K562 (cell line): ENCODE measurements around the gene SCTR. TPM values are rescaled to one million over a fixed set of nuclear protein-coding genes. Genes with fewer than 3 reads are reported as not detected.

ENCODE experiments used
- CREM ChIP-seq: IDR thresholded peaks from 2 replicates; pipeline ENCODE4 v1.6.1; 2014; ENCODE audit warnings: antibody characterized with exemption, low read depth
- HNRNPH1 ChIP-seq: fragments of 200-400 bp; formaldehyde crosslinking; optimal IDR thresholded peaks from 2 replicates; pipeline ENCODE3; 2017; ENCODE audit warnings: low read depth, mild to moderate bottlenecking, low read length, moderate library complexity
- KLF16 ChIP-seq: IDR thresholded peaks from 2 replicates; pipeline ENCODE4 v1.6.1; 2016; ENCODE audit warnings: antibody characterized with exemption
- MCM2 ChIP-seq: fragments of 450-650 bp; IDR thresholded peaks from 2 replicates; pipeline ENCODE4 v1.6.1; 2017; ENCODE audit warnings: low read depth, mild to moderate bottlenecking
- MYC ChIP-seq, 2 experiments: fragments of 250-450 bp in 1 of 2; sonication (Bioruptor Pico) in 1 of 2; IDR thresholded peaks; 2 replicates each; pipeline versions ENCODE4 v1.5.1 to v1.6.1; 2012 to 2021; ENCODE audit warnings: low read depth in 2 of 2, borderline replicate concordance in 1 of 2, improper control_type of control experiment in 1 of 2, low read length in 1 of 2, mild to moderate bottlenecking in 1 of 2, moderate library complexity in 1 of 2
- STAT5B ChIP-seq: fragments of 250-450 bp; sonication (Bioruptor Pico); IDR thresholded peaks from 2 replicates; pipeline ENCODE4 v1.8.0; 2021; ENCODE audit warnings: mild to moderate bottlenecking, inconsistent platforms
- XRCC5 ChIP-seq: fragments of 200-400 bp; formaldehyde crosslinking; IDR thresholded peaks from 2 replicates; pipeline ENCODE4 v1.6.1; 2017; ENCODE audit warnings: low read depth, mild to moderate bottlenecking, low read length
- ZNF133 ChIP-seq: fragments of 250-450 bp; sonication (Bioruptor Pico); IDR thresholded peaks from 2 replicates; pipeline ENCODE4 v1.4.0; 2020; ENCODE audit warnings: mild to moderate bottlenecking
- ZNF174 ChIP-seq: fragments of 250-450 bp; sonication (Bioruptor Pico); IDR thresholded peaks from 2 replicates; pipeline ENCODE4 v1.4.0; 2020; ENCODE audit warnings: mild to moderate bottlenecking
- ZNF592 ChIP-seq: fragments of 450-650 bp; IDR thresholded peaks from 2 replicates; pipeline ENCODE4 v1.6.1; 2017; ENCODE audit warnings: antibody characterized with exemption, mild to moderate bottlenecking
- polyA plus RNA-seq, 8 experiments: library from polyadenylated mRNA; depleted of rRNA in 4 of 8; stranded (reverse) in 5 of 8; unstranded in 3 of 8; fragments of >200 nt; fragmentation: Nextera tagmentation in 2 of 8; fragmentation: Illumina TruSeq in 1 of 8; extraction: Ambion mirVana in 2 of 8; extraction: Trizol in 1 of 8; gene quantifications; 2 replicates each; pipeline versions ENCODE4 v1.2.1 to v1.2.3, GENCODE V29; 2011 to 2014; ENCODE audit warnings: inconsistent platforms in 1 of 8, missing spikeins in 1 of 8
- total RNA-seq, 7 experiments: library from RNA; depleted of rRNA in 6 of 7; stranded (reverse); fragments of >200 nt in 6 of 7; fragmentation: Illumina TruSeq in 2 of 7; extraction: Trizol in 2 of 7; gene quantifications; 2 replicates each; pipeline versions ENCODE4 v1.2.1 to v1.2.3, GENCODE V29; 2011 to 2021; ENCODE audit warnings: low replicate concordance in 1 of 7
- TF ChIP-seq, protein P1 (sequence below): fragments of 200-600 bp; sonication (generic); IDR thresholded peaks from one replicate; pipeline ENCODE4 v1.6.1; 2012; ENCODE audit warnings: mild to moderate bottlenecking, low read depth, low read length, inconsistent platforms
- TF ChIP-seq, protein P2 (sequence below): sonication (generic); formaldehyde crosslinking; IDR thresholded peaks from 2 replicates; pipeline ENCODE4 v1.8.1; 2022; ENCODE audit warnings: missing genetic modification reagents

The SCTR gene
- total and polyA plus RNA-seq, 9 of the 15 experiments (the other 6 are each of a cell fraction or from before 2014, with no cell fraction given): not detected

DNA sequence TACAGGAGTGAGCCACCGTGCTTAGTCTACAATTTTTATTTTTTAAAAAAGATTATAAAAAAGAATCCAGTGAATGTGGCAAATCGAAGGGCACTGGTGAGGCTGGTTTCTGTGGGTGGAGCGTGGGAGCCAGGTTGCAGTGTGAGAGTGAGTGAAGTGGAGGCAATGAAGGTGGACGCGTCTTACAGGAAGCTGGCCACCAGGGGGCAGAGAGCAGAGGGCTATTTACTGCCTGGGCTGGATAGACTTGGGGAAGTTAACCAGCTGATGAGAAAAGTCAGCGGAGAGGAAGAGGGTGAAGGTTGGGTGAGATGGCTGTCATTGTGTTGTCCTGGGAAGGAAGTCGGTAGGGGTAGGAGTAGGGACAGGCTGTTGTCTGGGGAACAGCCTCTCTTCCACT, 6.8 kb downstream of the SCTR start (continued):
- TF ChIP-seq STAT5B (CRISPR knock-in tag) (no peak), KLF16 (0 out of 2 replicates have a peak, but pooled peaks have one; percentile 15), MYC (IDR thresholded peaks at IDR 0.05; ENCODE audit: low read depth, low read length) (0 out of 2 replicates have a peak, but pooled peaks have one; percentile 24), MYC (CRISPR knock-in tag; IDR thresholded peaks at IDR 0.05; ENCODE audit: borderline replicate concordance, low read depth) (no peak), ZNF592 (no peak), CREM (peak; percentile 63; the same call in 1 of the 2 replicates), ZNF133 (CRISPR knock-in tag) (no peak), MCM2 (no peak), HNRNPH1 (no peak), XRCC5 (peak; percentile 68; the same call in 1 of the 2 replicates), ZNF174 (CRISPR knock-in tag) (no peak)
- TF ChIP-seq, protein P1, sequence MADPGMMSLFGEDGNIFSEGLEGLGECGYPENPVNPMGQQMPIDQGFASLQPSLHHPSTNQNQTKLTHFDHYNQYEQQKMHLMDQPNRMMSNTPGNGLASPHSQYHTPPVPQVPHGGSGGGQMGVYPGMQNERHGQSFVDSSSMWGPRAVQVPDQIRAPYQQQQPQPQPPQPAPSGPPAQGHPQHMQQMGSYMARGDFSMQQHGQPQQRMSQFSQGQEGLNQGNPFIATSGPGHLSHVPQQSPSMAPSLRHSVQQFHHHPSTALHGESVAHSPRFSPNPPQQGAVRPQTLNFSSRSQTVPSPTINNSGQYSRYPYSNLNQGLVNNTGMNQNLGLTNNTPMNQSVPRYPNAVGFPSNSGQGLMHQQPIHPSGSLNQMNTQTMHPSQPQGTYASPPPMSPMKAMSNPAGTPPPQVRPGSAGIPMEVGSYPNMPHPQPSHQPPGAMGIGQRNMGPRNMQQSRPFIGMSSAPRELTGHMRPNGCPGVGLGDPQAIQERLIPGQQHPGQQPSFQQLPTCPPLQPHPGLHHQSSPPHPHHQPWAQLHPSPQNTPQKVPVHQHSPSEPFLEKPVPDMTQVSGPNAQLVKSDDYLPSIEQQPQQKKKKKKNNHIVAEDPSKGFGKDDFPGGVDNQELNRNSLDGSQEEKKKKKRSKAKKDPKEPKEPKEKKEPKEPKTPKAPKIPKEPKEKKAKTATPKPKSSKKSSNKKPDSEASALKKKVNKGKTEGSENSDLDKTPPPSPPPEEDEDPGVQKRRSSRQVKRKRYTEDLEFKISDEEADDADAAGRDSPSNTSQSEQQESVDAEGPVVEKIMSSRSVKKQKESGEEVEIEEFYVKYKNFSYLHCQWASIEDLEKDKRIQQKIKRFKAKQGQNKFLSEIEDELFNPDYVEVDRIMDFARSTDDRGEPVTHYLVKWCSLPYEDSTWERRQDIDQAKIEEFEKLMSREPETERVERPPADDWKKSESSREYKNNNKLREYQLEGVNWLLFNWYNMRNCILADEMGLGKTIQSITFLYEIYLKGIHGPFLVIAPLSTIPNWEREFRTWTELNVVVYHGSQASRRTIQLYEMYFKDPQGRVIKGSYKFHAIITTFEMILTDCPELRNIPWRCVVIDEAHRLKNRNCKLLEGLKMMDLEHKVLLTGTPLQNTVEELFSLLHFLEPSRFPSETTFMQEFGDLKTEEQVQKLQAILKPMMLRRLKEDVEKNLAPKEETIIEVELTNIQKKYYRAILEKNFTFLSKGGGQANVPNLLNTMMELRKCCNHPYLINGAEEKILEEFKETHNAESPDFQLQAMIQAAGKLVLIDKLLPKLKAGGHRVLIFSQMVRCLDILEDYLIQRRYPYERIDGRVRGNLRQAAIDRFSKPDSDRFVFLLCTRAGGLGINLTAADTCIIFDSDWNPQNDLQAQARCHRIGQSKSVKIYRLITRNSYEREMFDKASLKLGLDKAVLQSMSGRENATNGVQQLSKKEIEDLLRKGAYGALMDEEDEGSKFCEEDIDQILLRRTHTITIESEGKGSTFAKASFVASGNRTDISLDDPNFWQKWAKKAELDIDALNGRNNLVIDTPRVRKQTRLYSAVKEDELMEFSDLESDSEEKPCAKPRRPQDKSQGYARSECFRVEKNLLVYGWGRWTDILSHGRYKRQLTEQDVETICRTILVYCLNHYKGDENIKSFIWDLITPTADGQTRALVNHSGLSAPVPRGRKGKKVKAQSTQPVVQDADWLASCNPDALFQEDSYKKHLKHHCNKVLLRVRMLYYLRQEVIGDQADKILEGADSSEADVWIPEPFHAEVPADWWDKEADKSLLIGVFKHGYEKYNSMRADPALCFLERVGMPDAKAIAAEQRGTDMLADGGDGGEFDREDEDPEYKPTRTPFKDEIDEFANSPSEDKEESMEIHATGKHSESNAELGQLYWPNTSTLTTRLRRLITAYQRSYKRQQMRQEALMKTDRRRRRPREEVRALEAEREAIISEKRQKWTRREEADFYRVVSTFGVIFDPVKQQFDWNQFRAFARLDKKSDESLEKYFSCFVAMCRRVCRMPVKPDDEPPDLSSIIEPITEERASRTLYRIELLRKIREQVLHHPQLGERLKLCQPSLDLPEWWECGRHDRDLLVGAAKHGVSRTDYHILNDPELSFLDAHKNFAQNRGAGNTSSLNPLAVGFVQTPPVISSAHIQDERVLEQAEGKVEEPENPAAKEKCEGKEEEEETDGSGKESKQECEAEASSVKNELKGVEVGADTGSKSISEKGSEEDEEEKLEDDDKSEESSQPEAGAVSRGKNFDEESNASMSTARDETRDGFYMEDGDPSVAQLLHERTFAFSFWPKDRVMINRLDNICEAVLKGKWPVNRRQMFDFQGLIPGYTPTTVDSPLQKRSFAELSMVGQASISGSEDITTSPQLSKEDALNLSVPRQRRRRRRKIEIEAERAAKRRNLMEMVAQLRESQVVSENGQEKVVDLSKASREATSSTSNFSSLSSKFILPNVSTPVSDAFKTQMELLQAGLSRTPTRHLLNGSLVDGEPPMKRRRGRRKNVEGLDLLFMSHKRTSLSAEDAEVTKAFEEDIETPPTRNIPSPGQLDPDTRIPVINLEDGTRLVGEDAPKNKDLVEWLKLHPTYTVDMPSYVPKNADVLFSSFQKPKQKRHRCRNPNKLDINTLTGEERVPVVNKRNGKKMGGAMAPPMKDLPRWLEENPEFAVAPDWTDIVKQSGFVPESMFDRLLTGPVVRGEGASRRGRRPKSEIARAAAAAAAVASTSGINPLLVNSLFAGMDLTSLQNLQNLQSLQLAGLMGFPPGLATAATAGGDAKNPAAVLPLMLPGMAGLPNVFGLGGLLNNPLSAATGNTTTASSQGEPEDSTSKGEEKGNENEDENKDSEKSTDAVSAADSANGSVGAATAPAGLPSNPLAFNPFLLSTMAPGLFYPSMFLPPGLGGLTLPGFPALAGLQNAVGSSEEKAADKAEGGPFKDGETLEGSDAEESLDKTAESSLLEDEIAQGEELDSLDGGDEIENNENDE: no peak
- TF ChIP-seq, protein P2, sequence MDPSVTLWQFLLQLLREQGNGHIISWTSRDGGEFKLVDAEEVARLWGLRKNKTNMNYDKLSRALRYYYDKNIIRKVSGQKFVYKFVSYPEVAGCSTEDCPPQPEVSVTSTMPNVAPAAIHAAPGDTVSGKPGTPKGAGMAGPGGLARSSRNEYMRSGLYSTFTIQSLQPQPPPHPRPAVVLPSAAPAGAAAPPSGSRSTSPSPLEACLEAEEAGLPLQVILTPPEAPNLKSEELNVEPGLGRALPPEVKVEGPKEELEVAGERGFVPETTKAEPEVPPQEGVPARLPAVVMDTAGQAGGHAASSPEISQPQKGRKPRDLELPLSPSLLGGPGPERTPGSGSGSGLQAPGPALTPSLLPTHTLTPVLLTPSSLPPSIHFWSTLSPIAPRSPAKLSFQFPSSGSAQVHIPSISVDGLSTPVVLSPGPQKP (CRISPR knock-in tag): no peak
